ENCODE data around the gene PSME1. TPM values are rescaled to one million over a fixed set of nuclear protein-coding genes. Genes with fewer than 3 reads are reported as not detected.

Gene PSME1
- total and polyA plus RNA-seq, 2 donors from 2014 or later: 244 to 333 TPM

- H3K36me3 ChIP-seq (ENCODE audit: control insufficient read depth in 2 of 3, insufficient read depth in 3 of 3, low read length in 3 of 3): peaks cover 0 to 22% (median 5%) of the 10 kb centered on the region in 3 donors
Measured at GRCh38 chr14:24095271-24096068, 40.5 kb upstream of the PSME1 start.

DNA sequence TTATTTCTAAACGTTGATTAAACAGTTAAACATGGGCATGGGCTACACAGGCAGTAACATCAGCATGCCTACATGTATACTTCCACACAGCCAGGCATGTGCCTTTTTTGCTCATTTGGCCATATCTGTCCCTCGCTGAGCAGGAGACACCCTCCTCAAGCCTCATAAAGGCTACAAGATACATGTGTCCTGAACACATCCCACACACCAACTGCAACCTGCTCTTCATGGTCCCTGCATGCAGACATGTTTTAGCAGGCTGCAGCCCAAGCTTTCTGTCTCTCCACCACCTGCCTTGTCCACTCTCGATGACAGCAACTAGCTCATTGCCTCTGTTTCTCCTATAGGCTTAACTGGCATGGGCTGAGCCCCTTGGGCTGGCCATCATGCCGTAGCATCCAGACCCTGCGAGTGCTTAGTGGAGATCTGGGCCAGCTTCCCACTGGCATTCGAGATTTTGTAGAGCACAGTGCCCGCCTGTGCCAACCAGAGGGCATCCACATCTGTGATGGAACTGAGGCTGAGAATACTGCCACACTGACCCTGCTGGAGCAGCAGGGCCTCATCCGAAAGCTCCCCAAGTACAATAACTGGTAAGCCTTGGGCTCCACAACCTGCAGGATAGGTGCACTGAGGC lies 39.3 kb upstream of the PSME1 start:
- H3K9ac ChIP-seq (ENCODE audit: low read length in 3 of 3): no peak overlapping the region
- no peaks in the 10 kb centered on the region for H3K9me3 ChIP-seq (ENCODE audit: control insufficient read depth in 2 of 3, insufficient read depth in 1 of 3, low read length in 3 of 3)
- TF ChIP-seq CTCF (IDR thresholded peaks at IDR 0.05; ENCODE audit: borderline replicate concordance, extremely low read depth, insufficient read depth): no peak
- intact Hi-C loops (cut with DNase I): no loop called here
- no peaks in the 10 kb centered on the region for H3K27me3 ChIP-seq (ENCODE audit: control insufficient read depth, insufficient read depth, low read length)
- peak overlapping the region in 1 of 3 donors; percentile 28 for H3K4me3 ChIP-seq (ENCODE audit: low read length in 3 of 3)
- peak overlapping the region in 1 of 2 donors; percentile 55 for H3K27ac ChIP-seq (ENCODE audit: low read depth in 2 of 2, low read length in 2 of 2)
- peaks cover 0 to 25% (median 9%) of the 10 kb centered on the region in 3 donors for H3K36me3 ChIP-seq (ENCODE audit: control insufficient read depth in 2 of 3, insufficient read depth in 3 of 3, low read length in 3 of 3)
- peaks cover 0 to 27% (median 4%) of the 10 kb centered on the region in 3 donors for H3K4me1 ChIP-seq (ENCODE audit: control insufficient read depth in 2 of 3, insufficient read depth in 2 of 3, low read depth in 1 of 3, low read length in 3 of 3)
- DNase-seq (peak in 1 of 5 donors; percentile 47), FAIRE-seq (no peak)

More at GRCh38 chr14:24095271-24096068, 40.5 kb upstream of the PSME1 start:
- H3K9ac ChIP-seq (ENCODE audit: low read length in 3 of 3): peak overlapping the region in 2 of 3 donors; percentile 5 to 97
- DNase-seq: peak; percentile 79 to 89 (median 82)
- H3K27ac ChIP-seq (ENCODE audit: low read depth in 2 of 2, low read length in 2 of 2): peak overlapping the region; percentile 92 to 95
- H3K27me3 ChIP-seq (ENCODE audit: control insufficient read depth, insufficient read depth, low read length): no peaks in the 10 kb centered on the region
- no peaks in the 10 kb centered on the region for H3K9me3 ChIP-seq (ENCODE audit: control insufficient read depth in 2 of 3, insufficient read depth in 1 of 3, low read length in 3 of 3)
- peak overlapping the region; percentile 51 to 82 (median 71) for H3K4me3 ChIP-seq (ENCODE audit: low read length in 3 of 3)
- intact Hi-C loops (cut with DNase I): no loop called here
- no peak for FAIRE-seq
- no peak for TF ChIP-seq CTCF (IDR thresholded peaks at IDR 0.05; ENCODE audit: borderline replicate concordance, extremely low read depth, insufficient read depth)
- peaks cover 0 to 27% (median 4%) of the 10 kb centered on the region in 3 donors for H3K4me1 ChIP-seq (ENCODE audit: control insufficient read depth in 2 of 3, insufficient read depth in 2 of 3, low read depth in 1 of 3, low read length in 3 of 3)

DNA sequence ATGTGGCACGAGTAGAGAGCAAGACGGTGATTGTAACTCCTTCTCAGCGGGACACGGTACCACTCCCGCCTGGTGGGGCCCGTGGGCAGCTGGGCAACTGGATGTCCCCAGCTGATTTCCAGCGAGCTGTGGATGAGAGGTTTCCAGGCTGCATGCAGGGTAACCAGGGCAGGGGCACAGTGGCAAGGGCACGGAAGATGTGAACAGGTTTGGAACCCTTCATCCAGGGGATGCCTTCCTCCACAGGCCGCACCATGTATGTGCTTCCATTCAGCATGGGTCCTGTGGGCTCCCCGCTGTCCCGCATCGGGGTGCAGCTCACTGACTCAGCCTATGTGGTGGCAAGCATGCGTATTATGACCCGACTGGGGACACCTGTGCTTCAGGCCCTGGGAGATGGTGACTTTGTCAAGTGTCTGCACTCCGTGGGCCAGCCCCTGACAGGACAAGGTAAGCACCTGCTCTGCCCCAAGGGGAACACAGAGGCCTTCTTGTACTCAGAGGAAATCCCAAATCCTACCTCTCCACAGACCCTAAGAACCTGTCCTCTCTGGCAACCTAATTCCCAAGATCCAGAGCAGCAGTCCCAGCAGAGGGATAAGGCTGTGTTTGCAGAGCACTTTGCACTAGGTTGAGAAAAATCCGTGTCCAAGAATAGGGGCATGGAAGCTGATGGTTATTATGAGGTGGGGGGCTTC lies 37.6 kb upstream of the PSME1 start:
- Histone ChIP-seq H3K27me3 (ENCODE audit: control insufficient read depth, insufficient read depth, low read length) (no peaks in the 10 kb centered on the region), H3K27ac (ENCODE audit: low read depth in 2 of 2, low read length in 2 of 2) (no peak overlapping the region), H3K4me1 (ENCODE audit: control insufficient read depth in 2 of 3, insufficient read depth in 2 of 3, low read depth in 1 of 3, low read length in 3 of 3) (peaks cover 0 to 18% (median 4%) of the 10 kb centered on the region in 3 donors), H3K36me3 (ENCODE audit: control insufficient read depth in 2 of 3, insufficient read depth in 3 of 3, low read length in 3 of 3) (peaks cover 0 to 31% (median 14%) of the 10 kb centered on the region in 3 donors), H3K4me3 (ENCODE audit: low read length in 3 of 3) (no peak overlapping the region), H3K9ac (ENCODE audit: low read length in 3 of 3) (no peak overlapping the region), H3K9me3 (ENCODE audit: control insufficient read depth in 2 of 3, insufficient read depth in 1 of 3, low read length in 3 of 3) (no peaks in the 10 kb centered on the region)
- TF ChIP-seq CTCF (IDR thresholded peaks at IDR 0.05; ENCODE audit: borderline replicate concordance, extremely low read depth, insufficient read depth): no peak
- DNase-seq (peak in 1 of 5 donors; percentile 49), FAIRE-seq (no peak)
- intact Hi-C loops (cut with DNase I): no loop called here

Measured in kidney (tissue), 14 donors.